Panc1 (cell line): Measurements from ENCODE around the gene ATXN10. TPM values are rescaled to one million over a fixed set of nuclear protein-coding genes. Genes with fewer than 3 reads are reported as not detected.

ENCODE experiments used
- ATAC-seq: fragments of 200-7000 bp; cut with Tn5 transposase; 2 replicates; pipeline ENCODE4 v1.9.1; 2020; ENCODE audit warnings: mild to moderate bottlenecking, moderate library complexity
- BruUV-seq: library from RNA; stranded (reverse); fragments of 400-500 nt; replicated peaks from 2 replicates; lab custom pipeline; 2021; lab: Mats Ljungman, UMichigan
- CTCF ChIA-PET: fragments of 300-600 bp; sonication (Branson Sonifier 250); formaldehyde crosslinking; loops from one replicate; lab custom pipeline; 2022; ENCODE audit warnings: antibody characterized with exemption; lab: Charles Lee
- POLR2A ChIA-PET: fragments of 300-600 bp; sonication (Branson Sonifier 250); formaldehyde crosslinking; loops from one replicate; lab custom pipeline; 2022; ENCODE audit warnings: antibody characterized with exemption; lab: Charles Lee
- DNase-seq: peaks from one replicate; pipeline ENCODE4 v3.0.0-alpha.2; 2010; ENCODE audit warnings: low read depth, low spot score
- H3K27ac ChIP-seq: 2 replicates; pipeline ENCODE4 v1.5.1; 2011; ENCODE audit warnings: mild to moderate bottlenecking, low read length, inconsistent platforms
- H3K27me3 ChIP-seq: fragments of 200-500 bp; sonication (Bioruptor generic); 2 replicates; pipeline ENCODE4 v1.6.0; 2014; ENCODE audit warnings: low read length, inconsistent platforms; ENCODE audit not compliant: control insufficient read depth, insufficient read depth
- H3K36me3 ChIP-seq: fragments of 200-500 bp; sonication (Bioruptor generic); 2 replicates; pipeline ENCODE4 v1.5.1; 2014; ENCODE audit warnings: inconsistent platforms, mild to moderate bottlenecking, low read length, moderate library complexity; ENCODE audit not compliant: control insufficient read depth, insufficient read depth
- H3K4me1 ChIP-seq: 2 replicates; pipeline ENCODE4 v1.5.1; 2011; ENCODE audit warnings: inconsistent platforms, mild to moderate bottlenecking, low read length, moderate library complexity; ENCODE audit not compliant: control insufficient read depth, insufficient read depth
- H3K4me3 ChIP-seq, 2 experiments: 2 replicates each; pipeline ENCODE4 v1.5.1; 2011 to 2012; ENCODE audit warnings: low read depth in 2 of 2, low read length in 2 of 2, mild to moderate bottlenecking in 2 of 2, inconsistent platforms in 1 of 2, moderate library complexity in 1 of 2
- H3K9me3 ChIP-seq: fragments of 200-500 bp; sonication (Bioruptor generic); 2 replicates; pipeline ENCODE4 v1.5.1; 2014; ENCODE audit warnings: low read depth, mild to moderate bottlenecking, inconsistent platforms, low read length, moderate library complexity; ENCODE audit not compliant: control insufficient read depth, insufficient read depth
- CTCF ChIP-seq: fragments of 450-650 bp; IDR thresholded peaks from 2 replicates; pipeline ENCODE4 v1.5.1; 2017; ENCODE audit warnings: mild to moderate bottlenecking
- POLR2AphosphoS5 ChIP-seq: IDR thresholded peaks from 2 replicates; pipeline ENCODE4 v1.6.1; 2012; ENCODE audit warnings: mild to moderate bottlenecking, low read depth, low read length, moderate library complexity
- REST ChIP-seq, 2 experiments: IDR thresholded peaks; 2 replicates each; pipeline ENCODE4 v1.6.1; 2011 to 2012; ENCODE audit warnings: low read depth in 2 of 2, control low read depth in 1 of 2, low read length in 1 of 2, mild to moderate bottlenecking in 1 of 2, moderate library complexity in 1 of 2; ENCODE audit not compliant: insufficient read depth in 1 of 2
- SIN3A ChIP-seq: IDR thresholded peaks from 2 replicates; pipeline ENCODE4 v1.6.1; 2012; ENCODE audit warnings: low read depth, mild to moderate bottlenecking, low read length, moderate library complexity, borderline replicate concordance; ENCODE audit not compliant: insufficient read depth
- TCF7L2 ChIP-seq: IDR thresholded peaks from 2 replicates; pipeline ENCODE4 v1.6.1; 2011; ENCODE audit warnings: mild to moderate bottlenecking, low read depth, low read length, inconsistent platforms
- in situ Hi-C: cut with HindIII; loops from 2 replicates; pipeline ENCODE4 v1.10.0; 2016; ENCODE audit warnings: low sequenced_read_pairs, low pct_unique_long_range_greater_than_20kb
- intact Hi-C: fragments of 100-400 bp; cut with micrococcal nuclease; formaldehyde crosslinking; loops from one replicate; pipeline ENCODE4 v1.10.0; 2022; ENCODE audit not compliant: unreplicated experiment
- total RNA-seq: library from RNA; stranded (reverse); gene quantifications from one replicate; pipeline ENCODE4 v1.2.1, GENCODE V29; 2021; ENCODE audit not compliant: unreplicated experiment

Gene ATXN10
- total RNA-seq, 1 experiment from 2014 or later, result 184 TPM

- DNase-seq (no peak), ATAC-seq (no peak)
- Histone ChIP-seq H3K36me3 (no peaks in the 10 kb centered on the region), H3K4me3 (no peak overlapping the region), H3K9me3 (no peaks in the 10 kb centered on the region), H3K27ac (no peak overlapping the region), H3K4me1 (no peaks in the 10 kb centered on the region), H3K27me3 (no peaks in the 10 kb centered on the region)
- in situ Hi-C loops (no loop called here), intact Hi-C loops (no loop called here)
- POLR2A ChIA-PET, result interaction anchor here (0.7 kb wide), 1 partner anchor 418 kb away, joined by 5 read pairs; no protein-coding TSS in a partner anchor
- BruUV-seq, result no TSS peak
- CTCF ChIA-PET, result interaction anchor here (0.6 kb wide), 1 partner anchor 365 kb away, joined by 3 read pairs; no protein-coding TSS in a partner anchor
- no peak for TF ChIP-seq TCF7L2
Observed at GRCh38 chr22:45630436-45630835, 41.2 kb upstream of the ATXN10 start.

GRCh38 chr22:45631140-45631840, 40.3 kb upstream of the ATXN10 start:
- H3K4me3 ChIP-seq, result no peak overlapping the region
- no peak for TF ChIP-seq POLR2AphosphoS5
- no peak for TF ChIP-seq REST (IDR thresholded peaks at IDR 0.05; ENCODE audit: insufficient read depth in 1 of 2, low read depth in 2 of 2, low read length in 1 of 2)
- TF ChIP-seq TCF7L2, result no peak
- TF ChIP-seq SIN3A, result no peak
- TF ChIP-seq CTCF, result no peak
- in situ Hi-C loops, result no loop called here
- ChIA-PET CTCF (no interaction called here), POLR2A (no interaction called here)
- no peak overlapping the region for H3K27ac ChIP-seq
- DNase-seq (no peak), ATAC-seq (no peak)
- H3K4me1 ChIP-seq, result no peaks in the 10 kb centered on the region
- no peaks in the 10 kb centered on the region for H3K27me3 ChIP-seq
- no peaks in the 10 kb centered on the region for H3K36me3 ChIP-seq
- intact Hi-C loops, result no loop called here
- no peaks in the 10 kb centered on the region for H3K9me3 ChIP-seq
- no TSS peak for BruUV-seq

- CTCF ChIA-PET, result no interaction called here
- intact Hi-C loops (no loop called here), in situ Hi-C loops (no loop called here)
- DNase-seq, result no peak
- Histone ChIP-seq H3K36me3 (no peaks in the 10 kb centered on the region), H3K9me3 (no peaks in the 10 kb centered on the region), H3K27me3 (no peaks in the 10 kb centered on the region), H3K27ac (no peak overlapping the region), H3K4me3 (no peak overlapping the region), H3K4me1 (no peaks in the 10 kb centered on the region)
- ATAC-seq, result no peak
- TF ChIP-seq POLR2AphosphoS5 (no peak), CTCF (no peak), SIN3A (no peak), TCF7L2 (no peak)
- POLR2A ChIA-PET, result no interaction called here
- BruUV-seq, result no TSS peak
Observed at GRCh38 chr22:45631841-45632238, 39.8 kb upstream of the ATXN10 start.
